H9 (cell line): Measurements from ENCODE around the gene ARMS2. TPM values are rescaled to one million over a fixed set of nuclear protein-coding genes. Genes with fewer than 3 reads are reported as not detected.

Source experiments
- DNase-seq: peaks from one replicate; pipeline ENCODE4 v3.0.0-alpha.2; 2017
- H2AFZ ChIP-seq: one replicate; pipeline ENCODE4 v1.6.1; 2013; ENCODE audit warnings: mild to moderate bottlenecking, low read length, control low read depth, moderate library complexity
- H2AK5ac ChIP-seq: 2 replicates; pipeline ENCODE4 v1.6.1; 2013; ENCODE audit warnings: low read length, control low read depth, mixed read lengths; ENCODE audit not compliant: insufficient read length
- H2BK120ac ChIP-seq: one replicate; pipeline ENCODE4 v1.6.1; 2013; ENCODE audit warnings: low read depth, mild to moderate bottlenecking, low read length, control low read depth, inconsistent platforms; ENCODE audit not compliant: poor library complexity, severe bottlenecking
- H2BK12ac ChIP-seq: 2 replicates; pipeline ENCODE4 v1.6.1; 2013; ENCODE audit warnings: low read length, control low read depth, mixed read lengths, low read depth; ENCODE audit not compliant: insufficient read length
- H2BK15ac ChIP-seq: 2 replicates; pipeline ENCODE4 v1.6.1; 2013; ENCODE audit warnings: low read depth, low read length, control low read depth
- H2BK20ac ChIP-seq: one replicate; pipeline ENCODE4 v1.6.1; 2013; ENCODE audit warnings: low read depth, mild to moderate bottlenecking, low read length, control low read depth, inconsistent platforms; ENCODE audit not compliant: poor library complexity, severe bottlenecking
- H2BK5ac ChIP-seq: 2 replicates; pipeline ENCODE4 v1.6.1; 2013; ENCODE audit warnings: low read length, control low read depth, mixed read lengths; ENCODE audit not compliant: insufficient read length
- H3K14ac ChIP-seq: 2 replicates; pipeline ENCODE4 v1.6.1; 2013; ENCODE audit warnings: low read length, control low read depth; ENCODE audit not compliant: insufficient read depth
- H3K18ac ChIP-seq: 2 replicates; pipeline ENCODE4 v1.6.1; 2013; ENCODE audit warnings: low read depth, mild to moderate bottlenecking, mixed read lengths, low read length, control low read depth; ENCODE audit not compliant: insufficient read length
- H3K23ac ChIP-seq: 2 replicates; pipeline ENCODE4 v1.6.1; 2013; ENCODE audit warnings: low read length, control low read depth, mixed read lengths, low read depth; ENCODE audit not compliant: insufficient read length
- H3K23me2 ChIP-seq: 2 replicates; pipeline ENCODE4 v1.6.1; 2013; ENCODE audit warnings: low read depth, mild to moderate bottlenecking, mixed read lengths, low read length, control low read depth; ENCODE audit not compliant: insufficient read length, poor library complexity, severe bottlenecking
- H3K27ac ChIP-seq: 2 replicates; pipeline ENCODE4 v1.5.1; 2013; ENCODE audit warnings: low read length, control low read depth, mixed read lengths, low read depth; ENCODE audit not compliant: insufficient read length
- H3K27me3 ChIP-seq: 2 replicates; pipeline ENCODE4 v1.6.1; 2013; ENCODE audit warnings: low read length, control low read depth, inconsistent platforms; ENCODE audit not compliant: insufficient read depth
- H3K4ac ChIP-seq: 2 replicates; pipeline ENCODE4 v1.6.1; 2013; ENCODE audit warnings: low read depth, mild to moderate bottlenecking, control low read depth, inconsistent platforms, low read length, moderate library complexity
- H3K4me1 ChIP-seq: 2 replicates; pipeline ENCODE4 v1.6.1; 2013; ENCODE audit warnings: low read length, control low read depth, inconsistent platforms; ENCODE audit not compliant: insufficient read depth
- H3K4me2 ChIP-seq: 2 replicates; pipeline ENCODE4 v1.6.1; 2013; ENCODE audit warnings: low read length, control low read depth, mixed read lengths; ENCODE audit not compliant: insufficient read length, insufficient read depth
- H3K56ac ChIP-seq: 2 replicates; pipeline ENCODE4 v1.6.1; 2013; ENCODE audit warnings: low read depth, mild to moderate bottlenecking, mixed read lengths, low read length, control low read depth; ENCODE audit not compliant: insufficient read length
- H3K79me1 ChIP-seq: 2 replicates; pipeline ENCODE4 v1.6.1; 2013; ENCODE audit warnings: low read depth, mild to moderate bottlenecking, moderate library complexity, low read length, control low read depth, inconsistent platforms; ENCODE audit not compliant: insufficient read depth, poor library complexity, severe bottlenecking
- H3K79me2 ChIP-seq: 2 replicates; pipeline ENCODE4 v1.6.1; 2013; ENCODE audit warnings: low read length, control low read depth, inconsistent platforms; ENCODE audit not compliant: insufficient read depth
- H3K9ac ChIP-seq: 2 replicates; pipeline ENCODE4 v1.6.1; 2013; ENCODE audit warnings: low read length, control low read depth, mixed read lengths; ENCODE audit not compliant: insufficient read length; ENCODE audit errors: extremely low read depth
- H3K9me3 ChIP-seq: one replicate; pipeline ENCODE4 v1.6.1; 2013; ENCODE audit warnings: low read depth, low read length, inconsistent platforms; ENCODE audit not compliant: control insufficient read depth
- H3T11ph ChIP-seq: one replicate; pipeline ENCODE4 v1.6.1; 2013; ENCODE audit warnings: mild to moderate bottlenecking, low read length, control low read depth, inconsistent platforms
- H4K20me1 ChIP-seq: one replicate; pipeline ENCODE4 v1.6.1; 2013; ENCODE audit not compliant: control insufficient read depth, insufficient read length, insufficient read depth
- H4K5ac ChIP-seq: 2 replicates; pipeline ENCODE4 v1.6.1; 2013; ENCODE audit warnings: low read depth, mild to moderate bottlenecking, mixed read lengths, low read length, control low read depth; ENCODE audit not compliant: insufficient read length
- H4K8ac ChIP-seq: replicated peaks from 2 replicates; pipeline ENCODE4 v1.6.1; 2013; ENCODE audit warnings: low read length, control low read depth, mixed read lengths, low read depth; ENCODE audit not compliant: insufficient read length
- H4K91ac ChIP-seq: 2 replicates; pipeline ENCODE4 v1.6.1; 2013; ENCODE audit warnings: low read depth, mild to moderate bottlenecking, moderate library complexity, mixed read lengths, low read length, control low read depth; ENCODE audit not compliant: insufficient read length
- H3K27ac Mint-ChIP-seq, 3 experiments: 2 replicates in 2 of 3; 3 replicates in 1 of 3; pipeline ENCODE4 v1.8.0; 2020 to 2021; ENCODE audit warnings: mixed read lengths in 3 of 3, mild to moderate bottlenecking in 1 of 3, moderate library complexity in 1 of 3
- H3K27me3 Mint-ChIP-seq: 2 replicates; pipeline ENCODE4 v1.8.0; 2021; ENCODE audit warnings: low read depth, mild to moderate bottlenecking, moderate library complexity, mixed read lengths
- H3K36me3 Mint-ChIP-seq, 3 experiments: 2 replicates in 2 of 3; 3 replicates in 1 of 3; pipeline ENCODE4 v1.8.0; 2020 to 2021; ENCODE audit warnings: low read depth in 3 of 3, mixed read lengths in 3 of 3; ENCODE audit not compliant: insufficient read depth in 1 of 3
- H3K4me1 Mint-ChIP-seq, 2 experiments: 2 replicates each; pipeline ENCODE4 v1.8.0; 2020; ENCODE audit warnings: mixed read lengths in 2 of 2
- H3K4me3 Mint-ChIP-seq, 2 experiments: 2 replicates in 1 of 2; 3 replicates in 1 of 2; pipeline ENCODE4 v1.8.0; 2020 to 2021; ENCODE audit warnings: mild to moderate bottlenecking in 2 of 2, mixed read lengths in 2 of 2, moderate library complexity in 1 of 2
- H3K9me3 Mint-ChIP-seq, 2 experiments: 2 replicates in 1 of 2; 3 replicates in 1 of 2; pipeline ENCODE4 v1.8.0; 2020; ENCODE audit warnings: mild to moderate bottlenecking in 2 of 2, mixed read lengths in 2 of 2, moderate library complexity in 1 of 2
- CTCF ChIP-seq: fragments of 200-600 bp; sonication (generic); conservative IDR thresholded peaks from 3 replicates; pipeline ENCODE4 v1.8.0; 2021; ENCODE audit warnings: antibody characterized with exemption, mild to moderate bottlenecking
- WGBS: extraction: QIAGEN DNeasy Blood & Tissue Kit; methylation state at CpG from one replicate; pipeline ENCODE4 v1.1.7; 2013; ENCODE audit warnings: missing lambda C conversion rate, low lambda C conversion rate, mixed read lengths; ENCODE audit not compliant: insufficient read length; ENCODE audit errors: extremely low coverage; 5-methylcytosine and 5-hydroxymethylcytosine counted together
- total RNA-seq: library from RNA; stranded (reverse); gene quantifications from 2 replicates; pipeline ENCODE4 v1.2.1, GENCODE V29; 2021

ARMS2 gene
- total RNA-seq, 1 experiment from 2014 or later: not detected

- H3K9ac ChIP-seq: no peak overlapping the region
- no peak overlapping the region for H4K91ac ChIP-seq
- no peak overlapping the region for H3K14ac ChIP-seq
- no peak overlapping the region for H3K18ac ChIP-seq
- no peak overlapping the region for H4K5ac ChIP-seq
- H3K23me2 ChIP-seq: peaks cover 9% of the 10 kb centered on the region
- TF ChIP-seq CTCF: no peak
- no peaks in the 10 kb centered on the region for H3K79me1 ChIP-seq
- H3K27ac Mint-ChIP-seq: no peak overlapping the region
- no peak overlapping the region for H2BK5ac ChIP-seq
- H3K9me3 Mint-ChIP-seq: no peaks in the 10 kb centered on the region; a peak in 2 of 5 replicates
- peaks cover 9 to 15% of the 10 kb centered on the region in 2 experiments for H3K4me1 Mint-ChIP-seq
- H4K20me1 ChIP-seq: no peaks in the 10 kb centered on the region
- no peaks in the 10 kb centered on the region for H3K79me2 ChIP-seq
- no peak overlapping the region for H3K4me3 Mint-ChIP-seq
- DNase-seq: no peak
- peaks cover 64% of the 10 kb centered on the region for H3K27me3 Mint-ChIP-seq
- no peak overlapping the region for H2BK12ac ChIP-seq
- no peak overlapping the region for H3K4ac ChIP-seq
- H3K56ac ChIP-seq: no peak overlapping the region
- no peak overlapping the region for H3K4me2 ChIP-seq
- WGBS: no CpG with 5 or more reads among the region's 8 CpGs
- no peak overlapping the region for H3T11ph ChIP-seq
- no peak overlapping the region for H2BK120ac ChIP-seq
- H2BK15ac ChIP-seq: no peak overlapping the region
- no peaks in the 10 kb centered on the region for H3K4me1 ChIP-seq
- no peak overlapping the region for H2AK5ac ChIP-seq
- no peak overlapping the region for H4K8ac ChIP-seq
- no peak overlapping the region for H2BK20ac ChIP-seq
- H3K36me3 Mint-ChIP-seq: 0 out of 7 replicates have a peak, but pooled peaks cover 0 to 3% (median 0%) of the 10 kb centered on the region in 3 experiments
- no peak overlapping the region for H3K23ac ChIP-seq
- H3K27ac ChIP-seq: no peak overlapping the region
- no peak overlapping the region for H2AFZ ChIP-seq
- no peaks in the 10 kb centered on the region for H3K9me3 ChIP-seq
- peaks cover 21% of the 10 kb centered on the region for H3K27me3 ChIP-seq
Observed at GRCh38 chr10:122466951-122467381, 12.5 kb downstream of the ARMS2 start.
